ENCODE results near the gene STAG1. TPM values are rescaled to one million over a fixed set of nuclear protein-coding genes. Genes with fewer than 3 reads are reported as not detected.
"Not testable (repeated sequence)": the region's sequence is repeated elsewhere in the genome, so short reads cannot be mapped to it uniquely, and the experiment has no call there.

STAG1 gene
- total RNA-seq, 1 experiment from 2014 or later = 34.6 TPM

DNA sequence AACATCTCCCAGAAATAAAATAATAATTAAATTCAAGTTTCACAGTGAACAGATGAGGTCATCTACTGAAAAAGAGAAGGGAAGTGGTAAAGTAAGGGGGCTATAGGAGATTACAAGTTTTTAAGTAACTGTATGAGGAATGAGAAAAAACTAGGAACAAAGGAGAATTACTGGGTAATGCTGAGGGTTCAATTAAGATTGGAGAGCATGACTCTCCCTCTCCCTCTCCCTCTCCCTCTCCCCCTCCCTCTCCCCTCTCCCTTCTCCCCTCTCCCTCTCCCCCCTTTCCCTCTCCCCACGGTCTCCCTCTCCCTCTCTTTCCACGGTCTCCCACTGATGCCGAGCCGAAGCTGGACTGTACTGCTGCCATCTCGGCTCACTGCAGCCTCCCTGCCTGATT, 29.8 kb downstream of the STAG1 start:
- H2BK20ac ChIP-seq (ENCODE audit: low read depth, low read length, poor library complexity, severe bottlenecking); H3T11ph ChIP-seq (ENCODE audit: low read length); H2BK12ac ChIP-seq (ENCODE audit: insufficient read length, low read depth, low read length); DNase-seq; H3K23ac ChIP-seq (ENCODE audit: insufficient read length, low read depth, low read length); H4K5ac ChIP-seq (ENCODE audit: insufficient read length, low read depth, low read length); H3K27me3 Mint-ChIP-seq (ENCODE audit: low read depth); H3K4me1 ChIP-seq (ENCODE audit: insufficient read depth, low read length); H3K18ac ChIP-seq (ENCODE audit: insufficient read length, low read depth, low read length); H2AFZ ChIP-seq (ENCODE audit: low read length); H3K23me2 ChIP-seq (ENCODE audit: insufficient read length, low read depth, low read length, poor library complexity, severe bottlenecking); H3K79me2 ChIP-seq (ENCODE audit: insufficient read depth, low read length); H3K9me3 ChIP-seq (ENCODE audit: control insufficient read depth, low read depth, low read length); H2BK5ac ChIP-seq (ENCODE audit: insufficient read length, low read length); H3K4ac ChIP-seq (ENCODE audit: low read depth, low read length); H2BK15ac ChIP-seq (ENCODE audit: low read depth, low read length); H3K4me3 Mint-ChIP-seq; H4K8ac ChIP-seq (replicated peaks; ENCODE audit: insufficient read length, low read depth, low read length); H4K91ac ChIP-seq (ENCODE audit: insufficient read length, low read depth, low read length); H3K4me2 ChIP-seq (ENCODE audit: insufficient read depth, insufficient read length, low read length); H3K56ac ChIP-seq (ENCODE audit: insufficient read length, low read depth, low read length); H4K20me1 ChIP-seq (ENCODE audit: control insufficient read depth, insufficient read depth, insufficient read length); H2BK120ac ChIP-seq (ENCODE audit: low read depth, low read length, poor library complexity, severe bottlenecking); H3K9me3 Mint-ChIP-seq; H3K14ac ChIP-seq (ENCODE audit: insufficient read depth, low read length); H3K27me3 ChIP-seq (ENCODE audit: insufficient read depth, low read length); H3K9ac ChIP-seq (ENCODE audit: extremely low read depth, insufficient read length, low read length); H3K27ac Mint-ChIP-seq; H3K79me1 ChIP-seq (ENCODE audit: insufficient read depth, low read depth, low read length, poor library complexity, severe bottlenecking); H2AK5ac ChIP-seq (ENCODE audit: insufficient read length, low read length); H3K27ac ChIP-seq (ENCODE audit: insufficient read length, low read depth, low read length): not testable (repeated sequence)
- WGBS (ENCODE audit: extremely low coverage, insufficient read length, low lambda C conversion rate) = no CpG with 5 or more reads among the region's 5 CpGs
- Mint-ChIP-seq H3K36me3 (ENCODE audit: insufficient read depth in 1 of 3, low read depth in 3 of 3) (peaks cover 4 to 15% (median 10%) of the 10 kb centered on the region in 3 experiments; a peak in 5 of 7 replicates), H3K4me1 (peaks cover 13 to 15% of the 10 kb centered on the region in 2 experiments)

Data from H9 (cell line).